DOHH2 (cell line): Measurements from ENCODE around the gene TMEM253.

Experiments used
- H3F3A ChIP-seq: fragments of 200-600 bp; sonication (generic), shearing (Covaris generic); 2 replicates; pipeline ENCODE4 v1.6.0; 2016; ENCODE audit warnings: antibody characterized with exemption, mild to moderate bottlenecking; ENCODE audit not compliant: control insufficient read depth, insufficient read depth
- H3K27ac ChIP-seq: fragments of 200-600 bp; sonication (generic); 2 replicates; pipeline ENCODE4 v1.5.1; 2014; ENCODE audit warnings: low read depth, mild to moderate bottlenecking, low read length, moderate library complexity
- H3K27me3 ChIP-seq: fragments of 200-600 bp; sonication (generic); 2 replicates; pipeline ENCODE4 v1.6.1; 2014; ENCODE audit warnings: mild to moderate bottlenecking, low read length, mixed read lengths; ENCODE audit not compliant: control insufficient read depth
- H3K36me3 ChIP-seq: fragments of 200-600 bp; sonication (generic); 2 replicates; pipeline ENCODE4 v1.6.1; 2014; ENCODE audit warnings: mild to moderate bottlenecking, low read length, moderate library complexity, mixed read lengths; ENCODE audit not compliant: control insufficient read depth
- H3K4me1 ChIP-seq: fragments of 200-600 bp; sonication (generic); 2 replicates; pipeline ENCODE4 v1.6.1; 2014; ENCODE audit warnings: mild to moderate bottlenecking, low read length, mixed read lengths; ENCODE audit not compliant: control insufficient read depth
- H3K4me2 ChIP-seq: fragments of 200-600 bp; sonication (generic); 2 replicates; pipeline ENCODE4 v1.6.0; 2014; ENCODE audit warnings: mild to moderate bottlenecking, low read length, moderate library complexity
- H3K4me3 ChIP-seq: fragments of 200-600 bp; sonication (generic); 2 replicates; pipeline ENCODE4 v1.5.1; 2014; ENCODE audit warnings: mild to moderate bottlenecking, low read length, mixed read lengths
- H3K79me2 ChIP-seq: fragments of 200-600 bp; sonication (generic); 2 replicates; pipeline ENCODE4 v1.6.1; 2014; ENCODE audit warnings: mild to moderate bottlenecking, low read length, mixed read lengths; ENCODE audit not compliant: control insufficient read depth
- H3K9me2 ChIP-seq: fragments of 200-600 bp; sonication (generic); replicated peaks from 2 replicates; pipeline ENCODE4 v1.6.1; 2014; ENCODE audit warnings: mild to moderate bottlenecking, low read length, mixed read lengths; ENCODE audit not compliant: control insufficient read depth
- H3K9me3 ChIP-seq: fragments of 200-600 bp; sonication (generic); 2 replicates; pipeline ENCODE4 v1.6.1; 2014; ENCODE audit warnings: antibody characterized with exemption, low read length, mixed read lengths; ENCODE audit not compliant: control insufficient read depth, insufficient read depth
- H4K20me1 ChIP-seq: fragments of 200-600 bp; sonication (generic); 2 replicates; pipeline ENCODE4 v1.6.0; 2014; ENCODE audit warnings: low read depth, mild to moderate bottlenecking, antibody characterized with exemption, low read length, moderate library complexity; ENCODE audit not compliant: control insufficient read depth, insufficient read depth
- EZH2phosphoT487 ChIP-seq: fragments of 200-600 bp; sonication (generic); IDR thresholded peaks from 2 replicates; pipeline ENCODE4 v1.6.1; 2017; ENCODE audit warnings: borderline replicate concordance, mild to moderate bottlenecking, antibody characterized with exemption, low read length, moderate library complexity, mixed read lengths
- TF ChIP-seq, protein P1 (sequence below): fragments of 200-600 bp; sonication (generic); IDR thresholded peaks from one replicate; pipeline ENCODE4 v1.5.1; 2014; ENCODE audit warnings: antibody characterized with exemption, mild to moderate bottlenecking, low read depth, low read length; ENCODE audit not compliant: poor library complexity, severe bottlenecking

Gene TMEM253

DNA sequence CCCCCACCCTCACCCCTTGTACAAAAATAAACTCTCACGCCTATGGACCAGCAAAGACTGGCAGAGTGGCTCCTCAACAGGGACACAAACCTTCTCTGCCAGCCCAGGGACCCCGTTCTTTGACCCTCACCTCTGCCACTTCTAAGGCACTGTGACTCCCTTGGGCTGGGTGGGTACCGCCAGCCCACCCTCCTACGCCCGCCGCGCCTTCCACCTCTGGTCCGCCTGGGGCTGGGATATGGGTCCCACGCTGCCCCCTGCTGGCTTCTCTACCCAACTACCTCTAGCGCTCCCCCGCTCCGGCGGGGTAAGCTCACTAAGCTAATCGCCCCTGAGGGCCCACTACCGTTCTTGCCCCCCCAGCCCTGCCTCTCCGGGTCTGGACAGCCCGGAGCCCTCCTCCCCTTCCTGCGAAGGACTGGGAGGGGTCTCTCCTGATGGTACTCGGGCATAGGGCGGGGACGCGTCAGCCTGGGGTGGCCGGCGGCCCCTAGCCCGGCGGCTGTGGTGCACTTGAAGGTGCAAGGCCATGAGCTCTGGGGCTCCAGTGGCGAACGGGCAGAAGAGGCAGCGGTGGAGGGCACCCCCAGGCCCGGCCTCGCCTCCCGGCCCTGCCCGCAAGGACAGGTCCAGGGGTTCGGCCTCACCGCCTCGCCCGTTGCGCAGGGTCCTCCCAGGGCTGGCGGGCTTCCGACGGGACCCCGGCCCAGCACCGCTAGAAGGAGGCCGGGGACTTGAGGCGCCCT lies 10.5 kb upstream of the TMEM253 start:
- H3K79me2 ChIP-seq = no peaks in the 10 kb centered on the region
- H3K36me3 ChIP-seq = peaks cover 3% of the 10 kb centered on the region; the same call in 1 of the 2 replicates

DNA sequence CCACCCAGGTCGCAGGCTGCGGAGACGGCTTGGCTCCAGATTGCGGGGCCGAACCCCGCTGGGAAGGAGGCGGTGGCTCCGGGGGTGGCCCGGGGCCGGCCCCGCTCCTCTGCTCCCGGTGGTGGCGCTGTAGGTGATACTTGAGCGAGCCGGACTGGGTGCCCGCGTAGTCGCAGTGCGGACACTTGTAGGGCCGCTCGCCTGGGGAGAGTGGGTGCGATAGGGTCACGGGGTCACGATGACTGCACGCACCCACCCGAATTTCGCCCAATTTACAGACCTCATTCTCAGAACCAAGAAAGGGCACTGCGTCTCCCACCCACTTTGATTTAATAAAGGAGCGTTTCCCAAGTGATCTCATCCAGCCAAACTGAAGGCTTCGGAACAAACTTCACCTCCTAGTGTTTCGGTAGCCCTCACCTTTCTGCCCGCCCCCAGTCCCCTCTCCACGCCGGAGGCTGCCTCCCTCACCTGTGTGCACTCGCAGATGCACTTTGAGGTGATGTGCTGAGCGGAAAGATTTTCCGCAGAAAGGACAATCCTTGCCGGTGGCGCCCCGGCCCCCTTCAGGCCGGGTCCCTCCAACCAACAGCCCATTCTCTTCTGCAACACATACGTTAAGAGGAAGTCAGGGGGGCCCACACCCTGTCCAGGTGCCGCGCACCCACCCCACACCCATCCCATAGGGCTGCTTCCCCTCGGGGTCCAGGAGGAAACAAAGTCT lies 9.8 kb upstream of the TMEM253 start:
- no peak overlapping the region for H3K27ac ChIP-seq
- no peaks in the 10 kb centered on the region for H3K27me3 ChIP-seq
- H3F3A ChIP-seq = peaks cover 1% of the 10 kb centered on the region; the same call in 1 of the 2 replicates

More for the DNA sequence above, 10.5 kb upstream of the TMEM253 start:
- Histone ChIP-seq H3K27me3 (no peaks in the 10 kb centered on the region), H3K4me1 (peaks cover 20% of the 10 kb centered on the region), H3K9me3 (no peaks in the 10 kb centered on the region), H3K9me2 (no peaks in the 10 kb centered on the region), H4K20me1 (peaks cover 9% of the 10 kb centered on the region), H3F3A (no peaks in the 10 kb centered on the region), H3K4me2 (no peak overlapping the region), H3K4me3 (no peak overlapping the region), H3K27ac (no peak overlapping the region)
- TF ChIP-seq, protein P1, sequence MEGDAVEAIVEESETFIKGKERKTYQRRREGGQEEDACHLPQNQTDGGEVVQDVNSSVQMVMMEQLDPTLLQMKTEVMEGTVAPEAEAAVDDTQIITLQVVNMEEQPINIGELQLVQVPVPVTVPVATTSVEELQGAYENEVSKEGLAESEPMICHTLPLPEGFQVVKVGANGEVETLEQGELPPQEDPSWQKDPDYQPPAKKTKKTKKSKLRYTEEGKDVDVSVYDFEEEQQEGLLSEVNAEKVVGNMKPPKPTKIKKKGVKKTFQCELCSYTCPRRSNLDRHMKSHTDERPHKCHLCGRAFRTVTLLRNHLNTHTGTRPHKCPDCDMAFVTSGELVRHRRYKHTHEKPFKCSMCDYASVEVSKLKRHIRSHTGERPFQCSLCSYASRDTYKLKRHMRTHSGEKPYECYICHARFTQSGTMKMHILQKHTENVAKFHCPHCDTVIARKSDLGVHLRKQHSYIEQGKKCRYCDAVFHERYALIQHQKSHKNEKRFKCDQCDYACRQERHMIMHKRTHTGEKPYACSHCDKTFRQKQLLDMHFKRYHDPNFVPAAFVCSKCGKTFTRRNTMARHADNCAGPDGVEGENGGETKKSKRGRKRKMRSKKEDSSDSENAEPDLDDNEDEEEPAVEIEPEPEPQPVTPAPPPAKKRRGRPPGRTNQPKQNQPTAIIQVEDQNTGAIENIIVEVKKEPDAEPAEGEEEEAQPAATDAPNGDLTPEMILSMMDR = peak; percentile 67
- no peak for TF ChIP-seq EZH2phosphoT487

DNA sequence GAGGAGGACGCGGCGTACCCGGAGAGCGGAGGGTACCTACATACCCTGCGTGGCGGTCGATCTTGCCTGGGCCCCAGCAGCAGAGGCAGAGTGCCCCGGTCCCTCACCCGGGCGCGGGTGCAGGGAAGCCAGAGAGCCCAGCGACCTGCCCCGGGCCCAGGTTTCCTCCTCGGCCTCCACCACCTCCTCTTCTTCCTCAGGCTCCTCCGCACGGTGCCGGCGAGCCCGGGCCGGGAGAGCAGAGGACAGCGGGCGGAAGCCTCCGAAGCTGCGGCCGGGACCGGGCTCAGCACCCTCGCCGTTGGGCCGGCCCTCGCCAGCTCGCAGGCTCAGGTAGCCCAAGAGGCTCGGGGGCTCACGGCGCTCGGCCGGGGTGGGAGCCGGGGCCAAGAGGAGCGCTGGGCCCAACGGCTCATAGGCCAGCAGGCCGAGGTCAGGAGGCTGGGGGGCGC lies 9.0 kb upstream of the TMEM253 start:
- Histone ChIP-seq H3F3A (peaks cover 8% of the 10 kb centered on the region; the same call in 1 of the 2 replicates), H3K27me3 (no peaks in the 10 kb centered on the region), H3K4me2 (no peak overlapping the region), H3K79me2 (no peaks in the 10 kb centered on the region), H3K4me1 (peaks cover 20% of the 10 kb centered on the region), H3K9me3 (no peaks in the 10 kb centered on the region), H3K27ac (no peak overlapping the region), H3K9me2 (no peaks in the 10 kb centered on the region), H4K20me1 (peaks cover 9% of the 10 kb centered on the region), H3K36me3 (peaks cover 3% of the 10 kb centered on the region; the same call in 1 of the 2 replicates), H3K4me3 (no peak overlapping the region)
- no peak for TF ChIP-seq EZH2phosphoT487
- TF ChIP-seq, protein P1 = no peak

More for the DNA sequence above, 9.8 kb upstream of the TMEM253 start:
- no peaks in the 10 kb centered on the region for H3K79me2 ChIP-seq
- H3K4me1 ChIP-seq = peaks cover 20% of the 10 kb centered on the region
- H3K4me2 ChIP-seq = no peak overlapping the region
- TF ChIP-seq, protein P1 = no peak
- no peak for TF ChIP-seq EZH2phosphoT487
- peaks cover 3% of the 10 kb centered on the region; the same call in 1 of the 2 replicates for H3K36me3 ChIP-seq
- no peaks in the 10 kb centered on the region for H3K9me3 ChIP-seq
- no peak overlapping the region for H3K4me3 ChIP-seq
- no peaks in the 10 kb centered on the region for H3K9me2 ChIP-seq
- H4K20me1 ChIP-seq = peaks cover 9% of the 10 kb centered on the region
